Mesenchymal stem cell (in vitro differentiated cells and primary cell): Measurements from ENCODE around the gene GALE.

ENCODE experiments used
- DNase-seq: peaks from one replicate; pipeline ENCODE4 v3.0.0-alpha.2; 2013
- H2AFZ ChIP-seq: one replicate; pipeline ENCODE4 v1.6.1; 2013; ENCODE audit warnings: low read depth, mild to moderate bottlenecking, control low read depth, inconsistent platforms, low read length, moderate library complexity
- H2AK5ac ChIP-seq: 2 replicates; pipeline ENCODE4 v1.6.1; 2013; ENCODE audit warnings: low read length, moderate library complexity, mild to moderate bottlenecking, inconsistent platforms; ENCODE audit not compliant: severe bottlenecking
- H2BK120ac ChIP-seq: one replicate; pipeline ENCODE4 v1.6.1; 2013; ENCODE audit warnings: low read depth, mild to moderate bottlenecking, inconsistent platforms, low read length, moderate library complexity
- H2BK12ac ChIP-seq, 2 experiments: one replicate each; pipeline ENCODE4 v1.6.1; 2013; ENCODE audit warnings: inconsistent platforms in 2 of 2, low read length in 2 of 2, mild to moderate bottlenecking in 2 of 2, moderate library complexity in 2 of 2, control low read depth in 1 of 2
- H2BK15ac ChIP-seq: one replicate; pipeline ENCODE4 v1.6.1; 2013; ENCODE audit warnings: mild to moderate bottlenecking, low read depth, inconsistent platforms; ENCODE audit not compliant: poor library complexity, severe bottlenecking
- H2BK5ac ChIP-seq: 2 replicates; pipeline ENCODE4 v1.6.1; 2013; ENCODE audit warnings: low read depth, mild to moderate bottlenecking, low read length, control low read depth, inconsistent platforms; ENCODE audit not compliant: poor library complexity, severe bottlenecking
- H3K14ac ChIP-seq, 2 experiments: one replicate each; pipeline ENCODE4 v1.6.1; 2013; ENCODE audit warnings: inconsistent platforms in 2 of 2, low read length in 2 of 2, control low read depth in 1 of 2, mild to moderate bottlenecking in 1 of 2, moderate library complexity in 1 of 2
- H3K18ac ChIP-seq, 2 experiments: one replicate each; pipeline ENCODE4 v1.6.1; 2013; ENCODE audit warnings: inconsistent platforms in 2 of 2, low read length in 2 of 2, control low read depth in 1 of 2, low read depth in 1 of 2, mild to moderate bottlenecking in 1 of 2
- H3K23ac ChIP-seq, 2 experiments: one replicate each; pipeline ENCODE4 v1.6.1; 2013; ENCODE audit warnings: inconsistent platforms in 2 of 2, low read length in 2 of 2, mild to moderate bottlenecking in 2 of 2, moderate library complexity in 2 of 2, control low read depth in 1 of 2
- H3K27ac ChIP-seq: 2 replicates; pipeline ENCODE4 v1.5.1; 2013; ENCODE audit warnings: mild to moderate bottlenecking, moderate library complexity, low read length, control low read depth, inconsistent platforms; ENCODE audit not compliant: poor library complexity, severe bottlenecking
- H3K27me3 ChIP-seq, 2 experiments: 2 replicates each; pipeline versions ENCODE4 v1.6.1 to v1.7.0; 2013; ENCODE audit warnings: low read length in 2 of 2, mild to moderate bottlenecking in 2 of 2, moderate library complexity in 2 of 2, control low read depth in 1 of 2, inconsistent platforms in 1 of 2; ENCODE audit not compliant: control insufficient read depth in 1 of 2, insufficient read depth in 1 of 2
- H3K36me3 ChIP-seq, 2 experiments: 2 replicates each; pipeline versions ENCODE4 v1.6.1 to v1.7.0; 2013; ENCODE audit warnings: low read length in 2 of 2, control low read depth in 1 of 2, inconsistent platforms in 1 of 2, low read depth in 1 of 2, mild to moderate bottlenecking in 1 of 2; ENCODE audit not compliant: insufficient read depth in 2 of 2, control insufficient read depth in 1 of 2
- H3K4ac ChIP-seq, 2 experiments: one replicate each; pipeline ENCODE4 v1.6.1; 2013; ENCODE audit warnings: inconsistent platforms in 2 of 2, low read length in 2 of 2, mild to moderate bottlenecking in 2 of 2, moderate library complexity in 2 of 2, control low read depth in 1 of 2, low read depth in 1 of 2
- H3K4me1 ChIP-seq: 2 replicates; pipeline ENCODE4 v1.6.1; 2013; ENCODE audit warnings: low read depth, low read length, control low read depth; ENCODE audit not compliant: control insufficient read depth, insufficient read depth
- H3K4me2 ChIP-seq: 2 replicates; pipeline ENCODE4 v1.6.1; 2013; ENCODE audit warnings: low read length, mild to moderate bottlenecking, inconsistent platforms; ENCODE audit not compliant: poor library complexity, severe bottlenecking
- H3K4me3 ChIP-seq, 2 experiments: 2 replicates each; pipeline versions ENCODE4 v1.5.1 to v1.7.0; 2013; ENCODE audit warnings: low read length in 2 of 2, mild to moderate bottlenecking in 2 of 2, control low read depth in 1 of 2, low read depth in 1 of 2; ENCODE audit not compliant: insufficient read depth in 1 of 2
- H3K79me1 ChIP-seq: replicated peaks from 2 replicates; pipeline ENCODE4 v1.6.1; 2013; ENCODE audit warnings: mild to moderate bottlenecking, control low read depth, low read length, inconsistent platforms; ENCODE audit not compliant: poor library complexity, severe bottlenecking
- H3K9ac ChIP-seq: 2 replicates; pipeline ENCODE4 v1.7.0; 2013; ENCODE audit warnings: mild to moderate bottlenecking, low read length, moderate library complexity
- H3K9me3 ChIP-seq: 2 replicates; pipeline ENCODE4 v1.7.0; 2013; ENCODE audit warnings: mild to moderate bottlenecking, low read length; ENCODE audit not compliant: control insufficient read depth
- H4K8ac ChIP-seq: one replicate; pipeline ENCODE4 v1.6.1; 2013; ENCODE audit warnings: inconsistent platforms, mild to moderate bottlenecking, low read length, moderate library complexity
- H4K91ac ChIP-seq: one replicate; pipeline ENCODE4 v1.6.1; 2013; ENCODE audit warnings: mild to moderate bottlenecking, low read length, inconsistent platforms
- WGBS: methylation state at CpG from one replicate; pipeline ENCODE4 v1.1.7; 2013; ENCODE audit warnings: mixed read lengths; 5-methylcytosine and 5-hydroxymethylcytosine counted together

GALE gene

GRCh38 chr1:23790696-23791515 lies 9.6 kb downstream of the GALE start, which contains the start of gene LYPLA2:
Gene LYPLA2 (plus strand): TSS chr1:23791145. CDS start chr1:23792683, 1,538 bp downstream.
- Histone ChIP-seq H3K4ac (peak within 1 kb of the TSS; percentile 79 to 96), H3K27me3 (no peaks in the 10 kb centered on the region), H2BK5ac (peak within 1 kb of the TSS; percentile 49), H3K36me3 (peaks cover 41 to 45% of the 10 kb centered on the region in 2 experiments), H2BK12ac (peak within 1 kb of the TSS; percentile 34 to 69), H3K14ac (peak within 1 kb of the TSS in 1 of 2 experiments; percentile 57), H2AK5ac (peak within 1 kb of the TSS; percentile 7), H3K18ac (peak within 1 kb of the TSS; percentile 80 to 94), H2AFZ (peak within 1 kb of the TSS; percentile 55), H3K23ac (peak within 1 kb of the TSS in 1 of 2 experiments; percentile 84), H2BK15ac (peak within 1 kb of the TSS; percentile 13), H3K9me3 (no peaks in the 10 kb centered on the region), H2BK120ac (peak within 1 kb of the TSS; percentile 78), H3K4me2 (peak within 1 kb of the TSS; percentile 67), H3K9ac (peak within 1 kb of the TSS; percentile 94), H4K91ac (peak within 1 kb of the TSS; percentile 83), H3K27ac (peak within 1 kb of the TSS; percentile 87), H3K4me1 (peaks cover 28% of the 10 kb centered on the region), H4K8ac (peak within 1 kb of the TSS; percentile 97), H3K79me1 (peaks cover 13% of the 10 kb centered on the region), H3K4me3 (peak within 1 kb of the TSS; percentile 82 to 99)
- 1% methylated on average over 47 of the region's 47 CpGs for WGBS
- DNase-seq, result peak; percentile 93

GRCh38 chr1:23788695-23789094 lies 11.9 kb downstream of the GALE start:
- H3K18ac ChIP-seq, result no peak overlapping the region
- H2BK5ac ChIP-seq, result no peak overlapping the region
- H3K4ac ChIP-seq, result no peak overlapping the region
- H3K36me3 ChIP-seq, result peaks cover 27 to 54% of the 10 kb centered on the region in 2 experiments
- no peak overlapping the region for H3K4me2 ChIP-seq
- H3K14ac ChIP-seq, result no peak overlapping the region
- H2BK15ac ChIP-seq, result no peak overlapping the region
- H4K8ac ChIP-seq, result no peak overlapping the region
- no peaks in the 10 kb centered on the region for H3K9me3 ChIP-seq
- no peak overlapping the region for H2BK12ac ChIP-seq
- H4K91ac ChIP-seq, result no peak overlapping the region
- DNase-seq, result no peak
- H3K4me1 ChIP-seq, result peaks cover 24% of the 10 kb centered on the region
- no peak overlapping the region for H3K4me3 ChIP-seq
- WGBS, result 100% methylated on average over 2 of the region's 3 CpGs
- no peak overlapping the region for H2AK5ac ChIP-seq
- H3K23ac ChIP-seq, result no peak overlapping the region
- H3K27ac ChIP-seq, result no peak overlapping the region
- H3K79me1 ChIP-seq, result peaks cover 14% of the 10 kb centered on the region
- no peak overlapping the region for H2BK120ac ChIP-seq
- H3K27me3 ChIP-seq, result no peaks in the 10 kb centered on the region
- no peak overlapping the region for H3K9ac ChIP-seq
- no peak overlapping the region for H2AFZ ChIP-seq

- H2BK5ac ChIP-seq, result no peak overlapping the region
- 99% methylated on average over 3 of the region's 3 CpGs for WGBS
These were observed 12.9 kb downstream of the GALE start for GRCh38 chr1:23787701-23788100.

GRCh38 chr1:23784846-23785245 lies 15.7 kb downstream of the GALE start:
- H2BK12ac ChIP-seq, result no peak overlapping the region
- no peak overlapping the region for H3K9ac ChIP-seq
- H3K14ac ChIP-seq, result no peak overlapping the region
- H3K18ac ChIP-seq, result no peak overlapping the region
- H3K79me1 ChIP-seq, result peaks cover 18% of the 10 kb centered on the region
- no peak overlapping the region for H3K23ac ChIP-seq
- no peak overlapping the region for H4K8ac ChIP-seq
- H3K9me3 ChIP-seq, result no peaks in the 10 kb centered on the region
- DNase-seq, result no peak
- H2AFZ ChIP-seq, result no peak overlapping the region
- H3K4me2 ChIP-seq, result no peak overlapping the region
- WGBS, result 97% methylated on average over 4 of the region's 4 CpGs
- peaks cover 6% of the 10 kb centered on the region for H3K4me1 ChIP-seq
- H3K4me3 ChIP-seq, result no peak overlapping the region
- H2BK120ac ChIP-seq, result no peak overlapping the region
- H2AK5ac ChIP-seq, result no peak overlapping the region
- peaks cover 18 to 70% of the 10 kb centered on the region in 2 experiments for H3K36me3 ChIP-seq
- H2BK5ac ChIP-seq, result no peak overlapping the region
- H3K27ac ChIP-seq, result no peak overlapping the region
- H3K27me3 ChIP-seq, result no peaks in the 10 kb centered on the region
- no peak overlapping the region for H2BK15ac ChIP-seq
- H4K91ac ChIP-seq, result no peak overlapping the region
- H3K4ac ChIP-seq, result no peak overlapping the region

More at GRCh38 chr1:23787701-23788100, 12.9 kb downstream of the GALE start:
- Histone ChIP-seq H2BK120ac (no peak overlapping the region), H2BK12ac (no peak overlapping the region), H3K23ac (no peak overlapping the region), H3K4me1 (peaks cover 14% of the 10 kb centered on the region), H3K9ac (no peak overlapping the region), H3K27ac (no peak overlapping the region), H3K18ac (no peak overlapping the region), H2BK15ac (no peak overlapping the region), H3K9me3 (no peaks in the 10 kb centered on the region), H3K4ac (no peak overlapping the region), H3K14ac (no peak overlapping the region), H3K36me3 (peaks cover 17 to 53% of the 10 kb centered on the region in 2 experiments), H3K4me2 (no peak overlapping the region), H3K79me1 (peaks cover 16% of the 10 kb centered on the region), H4K8ac (no peak overlapping the region), H4K91ac (no peak overlapping the region), H3K27me3 (no peaks in the 10 kb centered on the region), H3K4me3 (no peak overlapping the region), H2AFZ (no peak overlapping the region), H2AK5ac (no peak overlapping the region)
- no peak for DNase-seq
